SK-N-SH (cell line): Measurements from ENCODE around the gene DNAJC10.
"Not testable (repeated sequence)": the region's sequence is repeated elsewhere in the genome, so short reads cannot be mapped to it uniquely, and the experiment has no call there.

Source experiments
- CTCF ChIP-seq: fragments of 200-600 bp; sonication (generic); IDR thresholded peaks from 2 replicates; pipeline ENCODE4 v1.6.1; 2017; ENCODE audit warnings: antibody characterized with exemption, mild to moderate bottlenecking, moderate library complexity
- EZH2phosphoT487 ChIP-seq: fragments of 200-600 bp; sonication (generic); IDR thresholded peaks from 2 replicates; pipeline ENCODE4 v1.6.1; 2017; ENCODE audit warnings: low read depth, mixed run types, mild to moderate bottlenecking, antibody characterized with exemption, moderate library complexity, borderline replicate concordance
- FOXM1 ChIP-seq: IDR thresholded peaks from 2 replicates; pipeline ENCODE4 v1.4.0; 2012; ENCODE audit warnings: low read depth, mild to moderate bottlenecking
- JUND ChIP-seq: IDR thresholded peaks from 2 replicates; pipeline ENCODE4 v1.4.0; 2012
- MAX ChIP-seq: IDR thresholded peaks from 2 replicates; pipeline ENCODE4 v1.4.0; 2012; ENCODE audit warnings: low read depth
- POLR2AphosphoS5 ChIP-seq: IDR thresholded peaks from 2 replicates; pipeline ENCODE4 v1.6.1; 2012; ENCODE audit warnings: low read depth, low read length
- RAD21 ChIP-seq: IDR thresholded peaks from 2 replicates; pipeline ENCODE4 v1.6.1; 2012; ENCODE audit warnings: mild to moderate bottlenecking, low read length
- RXRA ChIP-seq: IDR thresholded peaks from 2 replicates; pipeline ENCODE4 v1.4.0; 2012; ENCODE audit warnings: low read depth, mild to moderate bottlenecking, borderline replicate concordance
- SIN3A ChIP-seq: IDR thresholded peaks from 2 replicates; pipeline ENCODE4 v1.6.1; 2012; ENCODE audit warnings: low read depth, mild to moderate bottlenecking, low read length, moderate library complexity, borderline replicate concordance
- SMC3 ChIP-seq: IDR thresholded peaks from 2 replicates; pipeline ENCODE4 v1.6.1; 2012; ENCODE audit warnings: low read depth, low read length, improper control_type of control experiment
- TCF12 ChIP-seq: IDR thresholded peaks from 2 replicates; pipeline ENCODE4 v1.4.0; 2012
- USF2 ChIP-seq: fragments of 150-350 bp; IDR thresholded peaks from 2 replicates; pipeline ENCODE4 v1.6.1; 2017; ENCODE audit warnings: antibody characterized with exemption, low read length, low read depth, borderline replicate concordance
- ZBTB33 ChIP-seq: IDR thresholded peaks from 2 replicates; pipeline ENCODE4 v1.4.0; 2012; ENCODE audit warnings: low read depth, borderline replicate concordance

- not testable (repeated sequence) for TF ChIP-seq CTCF, EZH2phosphoT487, JUND, SIN3A, POLR2AphosphoS5, TCF12, FOXM1, MAX, ZBTB33, USF2, RXRA, SMC3, RAD21
Measured at GRCh38 chr2:182736856-182737255, 20.8 kb downstream of the DNAJC10 start.
